ENCODE results near the gene ADIG. TPM values are rescaled to one million over a fixed set of nuclear protein-coding genes. Genes with fewer than 3 reads are reported as not detected.

The ADIG gene
- total and polyA plus RNA-seq, 8 donors: not detected

DNA sequence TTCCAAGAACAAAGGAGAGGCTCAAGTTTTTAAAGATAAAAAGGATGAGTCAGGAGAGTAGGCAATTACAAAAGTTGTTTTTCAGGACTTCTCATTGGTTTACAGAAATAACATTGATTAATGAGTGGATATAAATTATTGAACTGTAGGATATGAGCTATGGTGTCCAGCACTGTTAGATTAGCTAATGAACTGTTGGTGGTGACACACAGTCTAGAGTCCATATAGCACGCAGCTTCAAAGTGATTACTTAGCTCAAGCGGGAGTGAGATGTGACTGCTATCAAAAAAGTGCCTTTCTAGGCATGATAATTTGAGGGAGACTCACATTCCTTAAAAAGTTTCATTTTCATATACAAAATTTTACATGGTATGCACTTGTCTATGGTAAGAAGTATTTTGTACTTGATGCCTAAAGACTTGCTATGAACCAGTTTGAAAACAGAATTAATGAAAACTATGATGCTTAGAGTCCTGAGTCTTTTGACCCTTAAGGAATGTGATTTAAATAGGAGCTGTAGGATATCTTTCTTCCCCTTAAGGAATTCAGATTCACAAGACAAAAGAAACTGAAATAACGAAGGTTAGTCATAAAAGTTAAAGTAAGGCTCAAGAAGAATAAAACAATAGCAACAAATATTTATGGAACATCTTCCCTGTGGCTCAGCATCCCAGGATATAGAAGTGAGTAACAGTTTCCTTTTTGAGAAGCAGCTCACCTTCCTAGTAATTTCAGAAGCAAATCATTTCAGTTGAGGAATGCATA, 22.2 kb upstream of the ADIG start:
- H3K4me1 ChIP-seq: no peaks in the 10 kb centered on the region
- intact Hi-C loops (cut with DNase I): no loop called here
- FAIRE-seq (no peak), DNase-seq (no peak), ATAC-seq (no peak)
- H3K4me3 ChIP-seq: no peak overlapping the region
- no peaks in the 10 kb centered on the region for H3K9me3 ChIP-seq
- 94 to 96% methylated on average over 3 of the region's 3 CpGs for WGBS, 2 donors
- H3K27ac ChIP-seq: no peak overlapping the region
- TF ChIP-seq CTCF (IDR thresholded peaks at IDR 0.05): no peak
- no peaks in the 10 kb centered on the region for H3K27me3 ChIP-seq
- H3K36me3 ChIP-seq: peaks cover 0 to 25% (median 18%) of the 10 kb centered on the region in 3 donors

GRCh38 chr20:38559764-38560163, 21.2 kb upstream of the ADIG start:
- no peaks in the 10 kb centered on the region for H3K4me1 ChIP-seq
- H3K27ac ChIP-seq: no peak overlapping the region
- H3K27me3 ChIP-seq: no peaks in the 10 kb centered on the region
- no peak for DNase-seq
- peaks cover 0 to 17% (median 8%) of the 10 kb centered on the region in 3 donors for H3K36me3 ChIP-seq
- no peak for ATAC-seq
- no peak overlapping the region for H3K4me3 ChIP-seq
- H3K9me3 ChIP-seq: no peaks in the 10 kb centered on the region
- intact Hi-C loops (cut with DNase I): no loop called here
- FAIRE-seq: no peak
- 95 to 98% methylated on average over 3 of the region's 3 CpGs for WGBS, 2 donors
- TF ChIP-seq CTCF (IDR thresholded peaks at IDR 0.05): no peak

DNA sequence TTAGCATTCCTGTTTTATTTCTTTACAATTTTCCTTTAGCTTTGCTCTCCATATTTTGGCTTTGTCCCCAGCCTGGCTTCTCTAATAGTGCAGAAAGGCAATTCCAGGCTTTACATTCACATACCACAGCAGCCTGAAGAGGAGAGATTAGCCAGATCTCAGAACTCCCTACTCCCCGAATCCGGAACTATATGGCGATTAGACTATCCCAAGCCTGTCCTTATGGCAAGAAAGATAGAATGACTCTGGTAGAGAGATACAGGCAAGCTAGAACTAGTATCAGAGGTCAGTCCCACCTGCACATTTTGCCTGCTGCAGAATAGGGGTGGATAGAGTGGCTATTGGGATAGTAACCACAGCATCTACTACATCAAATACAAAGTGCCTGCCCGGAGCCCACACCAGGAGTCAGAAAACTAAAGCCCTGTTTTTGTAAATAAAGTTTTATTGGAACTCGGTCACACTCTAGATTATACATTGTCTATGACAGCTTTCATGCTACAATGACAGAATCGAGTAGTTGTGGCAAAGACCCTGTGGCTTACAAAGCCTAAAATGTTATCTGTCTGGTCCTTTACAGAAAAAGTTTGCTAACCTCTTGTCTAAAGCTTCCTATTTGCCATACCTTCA, 17.1 kb upstream of the ADIG start:
- intact Hi-C loops (cut with DNase I): no loop called here
- Histone ChIP-seq H3K27me3 (no peaks in the 10 kb centered on the region), H3K36me3 (peaks cover 0 to 34% (median 4%) of the 10 kb centered on the region in 3 donors), H3K9me3 (no peaks in the 10 kb centered on the region), H3K27ac (no peak overlapping the region), H3K4me1 (no peaks in the 10 kb centered on the region), H3K4me3 (no peak overlapping the region)
- no peak for TF ChIP-seq CTCF (IDR thresholded peaks at IDR 0.05)
- no peak for DNase-seq
- 95% methylated on average over 6 of the region's 6 CpGs for WGBS, 2 donors
- FAIRE-seq: no peak
- no peak for ATAC-seq

- FAIRE-seq: no peak
Observed at GRCh38 chr20:38564680-38565079, 16.3 kb upstream of the ADIG start.

More at GRCh38 chr20:38564680-38565079, 16.3 kb upstream of the ADIG start:
- no peak for DNase-seq
- no peak for ATAC-seq
- H3K4me3 ChIP-seq: no peak overlapping the region
- H3K4me1 ChIP-seq: no peaks in the 10 kb centered on the region
- peaks cover 0 to 30% (median 4%) of the 10 kb centered on the region in 3 donors for H3K36me3 ChIP-seq
- intact Hi-C loops (cut with DNase I): no loop called here
- H3K27me3 ChIP-seq: no peaks in the 10 kb centered on the region
- no peak overlapping the region for H3K27ac ChIP-seq
- no peaks in the 10 kb centered on the region for H3K9me3 ChIP-seq
- WGBS, 2 donors: 95 to 100% methylated on average over 1 of the region's 1 CpG
- TF ChIP-seq CTCF (IDR thresholded peaks at IDR 0.05): no peak
